HepG2 (cell line): ENCODE data around the gene UBQLN1. TPM values are rescaled to one million over a fixed set of nuclear protein-coding genes. Genes with fewer than 3 reads are reported as not detected.

Source experiments
- ATAC-seq: fragments of 200-7000 bp; cut with Tn5 transposase; 3 replicates; pipeline ENCODE4 v1.9.1; 2020; ENCODE audit warnings: mild to moderate bottlenecking, moderate library complexity
- BruUV-seq: library from RNA; stranded (reverse); fragments of 400-500 nt; replicated peaks from 2 replicates; lab custom pipeline; 2021; lab: Mats Ljungman, UMichigan
- CTCF ChIA-PET: fragments of 300-600 bp; formaldehyde crosslinking; extraction: SDS; loops from one replicate; lab custom pipeline; 2021; ENCODE audit warnings: low total read pairs, inconsistent platforms, low intra/inter-chr PET ratio; lab: Yijun Ruan, JAX
- POLR2A ChIA-PET: fragments of 350-600 bp; sonication (Branson Sonifier 250); formaldehyde crosslinking; loops from one replicate; lab custom pipeline; 2020; ENCODE audit warnings: antibody characterized with exemption, inconsistent platforms; lab: Yijun Ruan, JAX
- DNase-seq: peaks from one replicate; pipeline ENCODE4 v3.0.0-alpha.2; 2015; ENCODE audit warnings: low spot score
- FAIRE-seq: peaks from 3 replicates; lab custom pipeline; 2011; peaks lifted over from hg19 to GRCh38; lab: Jason Lieb, UNC
- H2AFZ ChIP-seq: one replicate; pipeline ENCODE4 v1.6.1; 2011; ENCODE audit warnings: low read length, inconsistent platforms
- H3K27ac ChIP-seq: fragments of 300-600 bp; 3 replicates; pipeline ENCODE4 v1.8.0; 2011; ENCODE audit warnings: mixed run types, mild to moderate bottlenecking, mixed read lengths, low read length, inconsistent platforms; ENCODE audit not compliant: insufficient read depth; ENCODE audit errors: extremely low read length
- H3K27me3 ChIP-seq, 2 experiments: fragments of 200-600 bp in 1 of 2; 2 replicates in 1 of 2; 3 replicates in 1 of 2; pipeline versions ENCODE4 v1.6.0 to v1.8.0; 2011; ENCODE audit warnings: low read length in 2 of 2, mild to moderate bottlenecking in 2 of 2, moderate library complexity in 2 of 2, inconsistent platforms in 1 of 2; ENCODE audit not compliant: insufficient read depth in 2 of 2, control insufficient read depth in 1 of 2
- H3K36me3 ChIP-seq, 2 experiments: fragments of 200-600 bp in 1 of 2; replicated peaks in 1 of 2; 2 replicates in 1 of 2; 3 replicates in 1 of 2; pipeline versions ENCODE4 v1.5.1 to v1.8.0; 2011; ENCODE audit warnings: low read length in 2 of 2, inconsistent platforms in 1 of 2; ENCODE audit not compliant: insufficient read depth in 2 of 2, control insufficient read depth in 1 of 2
- H3K4me1 ChIP-seq: 2 replicates; pipeline ENCODE4 v1.5.1; 2012; ENCODE audit warnings: low read length, inconsistent platforms; ENCODE audit not compliant: insufficient read depth
- H3K4me2 ChIP-seq: 2 replicates; pipeline ENCODE4 v1.6.0; 2011; ENCODE audit warnings: low read depth, low read length, inconsistent platforms
- H3K4me3 ChIP-seq, 3 experiments: fragments of 200-600 bp in 1 of 3; sonication (generic), shearing (Covaris generic) in 1 of 3; replicated peaks in 1 of 3; 2 replicates each; pipeline ENCODE4 v1.5.1; 2011 to 2016; ENCODE audit warnings: low read length in 3 of 3, inconsistent platforms in 2 of 3, low read depth in 2 of 3, mild to moderate bottlenecking in 2 of 3, control low read depth in 1 of 3, mixed read lengths in 1 of 3; ENCODE audit not compliant: insufficient read depth in 1 of 3
- H3K79me2 ChIP-seq: one replicate; pipeline ENCODE4 v1.6.1; 2011; ENCODE audit warnings: low read length, inconsistent platforms; ENCODE audit not compliant: insufficient read depth
- H3K9ac ChIP-seq: 2 replicates; pipeline ENCODE4 v1.6.0; 2011; ENCODE audit warnings: mild to moderate bottlenecking, low read depth, low read length, inconsistent platforms; ENCODE audit not compliant: insufficient read depth
- H3K9me3 ChIP-seq: 2 replicates; pipeline ENCODE4 v1.5.1; 2012; ENCODE audit warnings: mild to moderate bottlenecking, low read length
- H4K20me1 ChIP-seq: 2 replicates; pipeline ENCODE4 v1.6.0; 2011; ENCODE audit warnings: inconsistent platforms, mild to moderate bottlenecking, low read length, moderate library complexity; ENCODE audit not compliant: insufficient read depth
- CBFB ChIP-seq: sonication (generic); formaldehyde crosslinking; IDR thresholded peaks from 2 replicates; pipeline ENCODE4 v1.4.0; 2020; ENCODE audit warnings: missing genetic modification reagents
- HMG20A ChIP-seq: IDR thresholded peaks from 2 replicates; pipeline ENCODE4 v1.6.1; 2016; ENCODE audit warnings: borderline replicate concordance
- HNRNPK ChIP-seq: fragments of 200-400 bp; formaldehyde crosslinking; IDR thresholded peaks from 2 replicates; pipeline ENCODE4 v1.6.1; 2018; ENCODE audit warnings: low read length, low read depth, moderate library complexity, mild to moderate bottlenecking; ENCODE audit not compliant: poor library complexity, severe bottlenecking
- JUN ChIP-seq: sonication (generic); formaldehyde crosslinking; IDR thresholded peaks from 2 replicates; pipeline ENCODE4 v1.4.0; 2020; ENCODE audit warnings: mild to moderate bottlenecking, missing genetic modification reagents
- KDM5A ChIP-seq: fragments of 200-600 bp; sonication (generic); IDR thresholded peaks from 2 replicates; pipeline ENCODE4 v1.7.0; 2018; ENCODE audit warnings: antibody characterized with exemption, mild to moderate bottlenecking, low read length, borderline replicate concordance
- PCBP2 ChIP-seq: fragments of 200-400 bp; formaldehyde crosslinking; optimal IDR thresholded peaks from 2 replicates; pipeline ENCODE3; 2018; ENCODE audit warnings: low read length, low read depth; ENCODE audit not compliant: poor library complexity, severe bottlenecking
- PTBP1 ChIP-seq: fragments of 200-400 bp; formaldehyde crosslinking; IDR thresholded peaks from 2 replicates; pipeline ENCODE4 v1.6.1; 2018; ENCODE audit warnings: low read length, low read depth; ENCODE audit not compliant: poor library complexity, severe bottlenecking
- SOX5 ChIP-seq: IDR thresholded peaks from 2 replicates; pipeline ENCODE4 v1.6.1; 2016; ENCODE audit warnings: borderline replicate concordance
- TAF1 ChIP-seq: sonication (generic); formaldehyde crosslinking; IDR thresholded peaks from 2 replicates; pipeline ENCODE4 v1.4.0; 2020; ENCODE audit warnings: missing genetic modification reagents
- THAP7 ChIP-seq: sonication (generic); formaldehyde crosslinking; IDR thresholded peaks from 2 replicates; pipeline ENCODE4 v1.8.1; 2023; ENCODE audit warnings: mild to moderate bottlenecking, missing genetic modification reagents
- ZNF775 ChIP-seq: sonication (generic); formaldehyde crosslinking; IDR thresholded peaks from 2 replicates; pipeline ENCODE4 v1.4.0; 2020; ENCODE audit warnings: missing genetic modification reagents, mild to moderate bottlenecking, moderate library complexity, borderline replicate concordance
- WGBS: methylation state at CpG from one replicate; pipeline ENCODE4 v1.1.6; 2017; ENCODE audit warnings: low lambda C conversion rate; 5-methylcytosine and 5-hydroxymethylcytosine counted together
- in situ Hi-C: cut with HindIII; loops from 2 replicates; pipeline ENCODE4 v1.10.0; 2017; ENCODE audit warnings: low pct_unique_long_range_greater_than_20kb; ENCODE audit not compliant: extremely low pct_ligation_motif_present
- intact Hi-C: fragments of 100-400 bp; cut with micrococcal nuclease; formaldehyde crosslinking; loops from one replicate; pipeline ENCODE4 v1.10.0; 2022; ENCODE audit not compliant: unreplicated experiment
- polyA plus RNA-seq, 8 experiments: library from polyadenylated mRNA; depleted of rRNA in 3 of 8; stranded (reverse) in 7 of 8; unstranded in 1 of 8; fragments of >200 nt; fragmentation: Illumina TruSeq in 4 of 8; extraction: Trizol in 4 of 8; gene quantifications; 2 replicates each; pipeline versions ENCODE4 v1.2.1 to v1.2.3, GENCODE V29; 2011 to 2016; ENCODE audit warnings: low read depth in 4 of 8, missing spikeins in 1 of 8, mixed read lengths in 1 of 8; ENCODE audit not compliant: insufficient read depth in 1 of 8
- total RNA-seq, 5 experiments: library from RNA; depleted of rRNA; stranded (reverse); fragments of >200 nt; fragmentation: Illumina TruSeq; extraction: Trizol; gene quantifications; 2 replicates each; pipeline ENCODE4 v1.2.3, GENCODE V29; 2016; ENCODE audit warnings: low read depth in 1 of 5
- TF ChIP-seq, protein P1 (sequence below): sonication (generic); formaldehyde crosslinking; IDR thresholded peaks from 2 replicates; pipeline ENCODE4 v1.5.0; 2020; ENCODE audit warnings: mild to moderate bottlenecking, missing genetic modification reagents, moderate library complexity

Gene UBQLN1
- total and polyA plus RNA-seq, 2 of the 13 experiments (the other 11 are each of a cell fraction or from before 2014, with no cell fraction given): 78.1 to 83.8 TPM

- Histone ChIP-seq H3K9ac (no peak overlapping the region), H3K36me3 (peaks cover 22 to 66% of the 10 kb centered on the region in 2 experiments), H3K4me2 (no peak overlapping the region), H3K27ac (no peak overlapping the region), H3K9me3 (no peaks in the 10 kb centered on the region), H3K4me1 (no peaks in the 10 kb centered on the region), H3K4me3 (no peak overlapping the region), H3K27me3 (no peaks in the 10 kb centered on the region), H4K20me1 (no peaks in the 10 kb centered on the region), H3K79me2 (no peaks in the 10 kb centered on the region), H2AFZ (no peak overlapping the region)
- TF ChIP-seq SOX5 (CRISPR knock-in tag) (no peak), ZNF775 (no peak), TAF1 (CRISPR knock-in tag) (no peak), JUN (CRISPR knock-in tag) (no peak), HMG20A (CRISPR knock-in tag) (no peak), HNRNPK (peak; percentile 90), PTBP1 (no peak), CBFB (CRISPR knock-in tag) (no peak), PCBP2 (peak; percentile 21), THAP7 (CRISPR knock-in tag) (no peak), KDM5A (no peak)
- TF ChIP-seq, protein P1, sequence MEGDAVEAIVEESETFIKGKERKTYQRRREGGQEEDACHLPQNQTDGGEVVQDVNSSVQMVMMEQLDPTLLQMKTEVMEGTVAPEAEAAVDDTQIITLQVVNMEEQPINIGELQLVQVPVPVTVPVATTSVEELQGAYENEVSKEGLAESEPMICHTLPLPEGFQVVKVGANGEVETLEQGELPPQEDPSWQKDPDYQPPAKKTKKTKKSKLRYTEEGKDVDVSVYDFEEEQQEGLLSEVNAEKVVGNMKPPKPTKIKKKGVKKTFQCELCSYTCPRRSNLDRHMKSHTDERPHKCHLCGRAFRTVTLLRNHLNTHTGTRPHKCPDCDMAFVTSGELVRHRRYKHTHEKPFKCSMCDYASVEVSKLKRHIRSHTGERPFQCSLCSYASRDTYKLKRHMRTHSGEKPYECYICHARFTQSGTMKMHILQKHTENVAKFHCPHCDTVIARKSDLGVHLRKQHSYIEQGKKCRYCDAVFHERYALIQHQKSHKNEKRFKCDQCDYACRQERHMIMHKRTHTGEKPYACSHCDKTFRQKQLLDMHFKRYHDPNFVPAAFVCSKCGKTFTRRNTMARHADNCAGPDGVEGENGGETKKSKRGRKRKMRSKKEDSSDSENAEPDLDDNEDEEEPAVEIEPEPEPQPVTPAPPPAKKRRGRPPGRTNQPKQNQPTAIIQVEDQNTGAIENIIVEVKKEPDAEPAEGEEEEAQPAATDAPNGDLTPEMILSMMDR (CRISPR knock-in tag): no peak
- intact Hi-C loops: loop anchor here (5.0 kb wide), 1 partner anchor 44 kb away; the partner anchor contains the start of gene UBQLN1
- DNase-seq (no peak), ATAC-seq (no peak), FAIRE-seq (no peak)
- WGBS: 95% methylated on average over 3 of the region's 3 CpGs
- ChIA-PET POLR2A (no interaction called here), CTCF (no interaction called here)
- in situ Hi-C loops: no loop called here
- BruUV-seq: no TSS peak
These were observed 44.8 kb downstream of the UBQLN1 start for GRCh38 chr9:83662933-83663332.
